Activated CD8-positive, alpha-beta memory T cell treated with anti-CD3 and anti-CD28 coated beads for 48 hours (primary cell): ENCODE results near the gene ANKRD13C.
A peak's percentile ranks its signal among the peaks of the same experiment; 100 is the strongest.
"Not testable (repeated sequence)": the region's sequence is repeated elsewhere in the genome, so short reads cannot be mapped to it uniquely, and the experiment has no call there.

ENCODE experiments used
- DNase-seq, 3 experiments: peaks; one replicate each; pipeline ENCODE4 v3.0.0-alpha.2; 2020; ENCODE audit warnings: low read depth in 2 of 3, low spot score in 2 of 3

Gene ANKRD13C

GRCh38 chr1:70361727-70362398, 7.3 kb upstream of the ANKRD13C start:
- no peak for DNase-seq

GRCh38 chr1:70360321-70360720, 5.8 kb upstream of the ANKRD13C start:
- no peak for DNase-seq

GRCh38 chr1:70358921-70359564, 4.5 kb upstream of the ANKRD13C start:
- no peak for DNase-seq

GRCh38 chr1:70355920-70356319, 1.4 kb upstream of the ANKRD13C start:
- DNase-seq: no peak

GRCh38 chr1:70355111-70355407, 537 bp upstream of the ANKRD13C start:
- no peak for DNase-seq

DNA sequence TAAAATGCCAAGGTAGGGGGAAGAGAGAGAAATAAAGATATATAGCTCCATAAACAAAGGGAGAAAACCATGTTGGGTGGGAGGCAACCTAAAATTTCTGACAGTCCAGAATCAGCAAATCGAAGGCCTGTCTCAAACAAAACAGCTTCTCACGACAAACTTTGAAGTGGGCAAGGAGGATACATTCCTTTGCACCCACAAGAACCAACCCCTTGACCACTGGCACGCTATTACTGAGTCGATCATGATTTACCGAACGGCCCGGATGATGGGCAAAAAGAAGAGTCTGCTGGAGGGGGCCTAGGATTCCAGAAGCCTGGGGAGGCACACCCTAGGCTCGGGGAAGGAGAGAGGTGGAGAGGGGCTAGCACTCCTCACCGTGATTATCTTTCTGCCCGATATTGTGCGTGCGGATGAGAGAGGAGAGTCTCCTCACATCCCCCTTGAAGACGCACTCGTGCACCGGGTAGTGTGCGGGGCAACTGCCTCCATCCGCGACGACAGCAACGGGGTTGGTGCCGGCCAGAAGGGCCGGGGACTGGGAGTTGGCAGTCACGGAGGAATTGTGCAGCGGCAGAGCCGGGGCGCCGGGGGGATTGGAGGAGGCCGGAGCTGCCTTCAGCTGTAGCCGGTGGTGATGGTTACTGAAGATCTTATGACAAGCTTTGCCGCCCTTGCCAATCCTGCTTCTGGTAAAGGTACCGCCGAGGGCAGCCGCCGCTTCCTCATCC, 756 bp downstream of the ANKRD13C start:
- peak in 2 of 3 experiments; percentile 7 to 19 for DNase-seq

DNA sequence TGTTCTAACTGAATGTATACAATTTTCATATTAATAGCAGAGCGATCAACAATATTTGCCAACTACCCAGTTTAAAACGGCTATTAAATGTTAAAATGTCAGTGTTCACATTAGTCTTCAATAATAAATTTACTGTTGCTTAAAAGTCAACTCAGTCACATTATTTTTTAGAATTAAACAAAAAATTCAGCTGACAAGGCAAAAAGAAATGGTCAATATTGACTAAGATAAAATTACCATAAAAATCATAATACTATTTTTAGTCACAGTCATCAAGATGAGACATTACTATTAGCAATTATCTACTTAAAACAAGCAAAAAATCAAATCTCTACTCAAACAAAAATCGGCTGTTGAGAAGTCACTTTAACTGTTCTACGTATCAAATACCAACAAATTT, 1.5 kb downstream of the ANKRD13C start:
- DNase-seq: no peak

- not testable (repeated sequence) for DNase-seq
Observed at GRCh38 chr1:70349799-70350198, 4.7 kb downstream of the ANKRD13C start.

GRCh38 chr1:70348399-70349165, 5.9 kb downstream of the ANKRD13C start:
- DNase-seq: no peak

GRCh38 chr1:70339644-70340043, 14.9 kb downstream of the ANKRD13C start:
- not testable (repeated sequence) for DNase-seq

- DNase-seq: no peak
Observed at GRCh38 chr1:70336050-70336449, 18.5 kb downstream of the ANKRD13C start.

DNA sequence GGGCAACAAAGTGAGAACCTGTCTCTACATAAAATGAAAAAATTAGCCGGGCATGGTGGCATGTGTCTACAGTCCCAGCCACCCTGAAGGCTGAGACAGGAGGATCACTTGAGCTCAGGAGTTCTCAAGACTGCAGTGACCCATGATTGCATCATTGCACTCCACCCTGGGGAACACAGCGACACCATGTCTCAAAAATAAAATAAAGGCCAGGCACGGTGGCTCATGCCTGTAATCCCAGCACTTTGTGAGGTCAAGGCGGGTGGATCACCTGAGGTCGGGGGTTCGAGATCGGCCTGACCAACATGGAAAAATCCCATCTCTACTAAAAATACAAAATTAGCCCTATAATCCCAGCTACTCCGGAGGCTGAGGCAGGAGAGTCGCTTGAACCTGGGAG, 20.1 kb downstream of the ANKRD13C start:
- DNase-seq: no peak

DNA sequence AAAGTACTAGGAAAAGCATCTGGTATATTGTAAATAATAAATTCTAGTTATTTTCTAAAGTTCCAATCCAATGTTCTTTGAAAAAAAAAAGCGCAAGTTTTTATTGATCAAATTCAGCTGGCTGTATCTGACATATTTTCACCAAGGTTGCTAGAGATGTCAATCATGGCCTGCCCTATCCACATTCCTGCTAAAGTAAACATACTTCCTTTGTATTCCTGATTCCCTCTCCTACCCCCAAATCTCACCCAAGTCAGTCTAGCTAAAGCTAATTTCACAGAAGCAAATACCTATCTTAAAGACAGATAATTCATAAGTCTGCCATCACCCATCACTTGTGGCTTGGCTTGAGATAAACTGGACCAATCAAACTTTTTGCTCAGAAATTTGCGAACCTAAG, 21.3 kb downstream of the ANKRD13C start:
- no peak for DNase-seq

- no peak for DNase-seq
Observed at GRCh38 chr1:70331962-70332361, 22.6 kb downstream of the ANKRD13C start.

- DNase-seq: no peak
Observed at GRCh38 chr1:70327306-70328076, 27.0 kb downstream of the ANKRD13C start.

DNA sequence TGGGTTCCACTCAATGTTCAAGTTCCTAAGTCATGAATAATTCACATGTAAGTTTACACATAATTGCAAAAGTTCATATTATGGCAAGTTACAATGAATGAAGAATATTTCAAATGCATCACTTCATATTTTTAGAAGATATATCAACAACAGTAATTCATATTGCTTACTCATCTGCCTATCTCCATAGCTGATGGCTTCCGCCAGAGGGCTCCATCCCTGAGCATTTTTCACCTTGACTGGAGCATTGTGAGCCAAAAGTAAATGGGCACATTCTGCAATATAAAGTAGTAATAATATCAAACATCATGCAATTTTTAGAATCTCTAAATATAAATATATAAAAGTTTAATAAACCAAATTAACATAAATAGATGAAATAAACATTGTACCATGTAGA, 29.8 kb downstream of the ANKRD13C start:
- no peak for DNase-seq

GRCh38 chr1:70319750-70320149, 34.8 kb downstream of the ANKRD13C start:
- no peak for DNase-seq

- no peak for DNase-seq
Observed at GRCh38 chr1:70318191-70318590, 36.3 kb downstream of the ANKRD13C start.

DNA sequence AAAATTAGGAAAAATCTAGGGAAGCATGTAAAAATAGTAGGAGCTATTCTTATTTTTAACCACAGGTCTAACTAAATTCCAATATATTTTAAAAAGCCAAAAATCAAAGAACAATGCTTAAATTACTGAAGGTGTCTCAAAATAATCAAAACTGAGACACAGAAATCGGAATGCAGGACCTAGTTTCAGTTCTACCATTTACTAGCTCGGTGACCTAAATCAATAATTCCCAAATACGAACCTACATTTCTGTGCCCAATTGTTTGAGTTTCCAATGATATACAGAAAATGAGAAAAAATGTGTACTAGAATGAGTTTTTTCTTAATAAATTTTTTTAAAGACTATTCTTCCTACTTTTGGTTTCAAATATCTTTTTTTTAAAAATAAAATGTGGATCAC, 37.4 kb downstream of the ANKRD13C start:
- DNase-seq: no peak

DNA sequence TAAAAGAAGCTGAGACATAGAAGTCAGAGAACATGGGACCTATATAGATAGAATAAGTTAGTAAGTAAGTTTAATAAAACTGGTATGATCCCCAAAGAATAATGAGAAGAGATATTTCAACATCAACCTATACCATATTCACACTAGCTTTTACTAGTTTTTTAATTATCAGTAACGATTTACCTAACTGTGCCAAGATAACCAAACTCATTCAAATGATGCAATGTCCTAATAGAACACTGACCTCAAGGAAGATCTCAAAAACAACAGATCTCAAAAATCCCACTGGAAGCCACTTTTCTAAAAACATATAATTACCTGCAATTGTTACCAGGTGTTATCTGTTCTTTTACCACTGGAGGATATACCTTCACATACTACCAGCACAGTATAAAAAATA, 38.7 kb downstream of the ANKRD13C start:
- DNase-seq: no peak

- DNase-seq: no peak
Observed at GRCh38 chr1:70314706-70315304, 39.7 kb downstream of the ANKRD13C start.
